Pancreas (tissue), 10 donors: Measurements from ENCODE around the gene INF2. TPM values are rescaled to one million over a fixed set of nuclear protein-coding genes. Genes with fewer than 3 reads are reported as not detected.
A peak's percentile ranks its signal among the peaks of the same experiment; 100 is the strongest.

ENCODE experiments used
- ATAC-seq, 4 donors: fragments of 200-7000 bp; cut with Tn5 transposase; one replicate each; pipeline versions ENCODE4 v1.8.0 to v1.9.1; 2020; ENCODE audit warnings: mild to moderate bottlenecking in 4 of 4, moderate library complexity in 4 of 4
- DNase-seq, 6 donors: peaks; one replicate each; pipeline ENCODE4 v3.0.0-alpha.2; 2020
- FAIRE-seq: peaks from 2 replicates; lab custom pipeline; 2012; peaks lifted over from hg19 to GRCh38; lab: Jason Lieb, UNC
- H3K27ac ChIP-seq, 4 donors: fragments of 200-600 bp; sonication (generic); 1 replicate in 3 of 4; 2 replicates in 1 of 4; pipeline versions ENCODE4 v1.5.0 to v1.8.0; 2020
- H3K27me3 ChIP-seq, 4 donors: fragments of 200-600 bp; one replicate each; pipeline ENCODE4 v1.8.0; 2021
- H3K36me3 ChIP-seq, 3 donors: fragments of 200-600 bp; sonication (generic) in 1 of 3; one replicate each; pipeline versions ENCODE4 v1.5.0 to v1.8.0; 2020 to 2021
- H3K4me1 ChIP-seq, 3 donors: fragments of 200-600 bp; one replicate each; pipeline ENCODE4 v1.8.0; 2021
- H3K4me3 ChIP-seq, 4 donors: fragments of 200-600 bp; sonication (generic) in 2 of 4; one replicate each; pipeline versions ENCODE4 v1.5.0 to v1.8.0; 2020 to 2021
- H3K9me3 ChIP-seq, 4 donors: fragments of 200-600 bp; one replicate each; pipeline ENCODE4 v1.8.0; 2021
- WGBS, 2 donors: extraction: QIAGEN DNeasy Blood & Tissue Kit; methylation state at CpG; one replicate each; pipeline ENCODE4 v1.1.7; 2013; 5-methylcytosine and 5-hydroxymethylcytosine counted together
- intact Hi-C, 3 donors: fragments of 100-400 bp; cut with DNase I; formaldehyde crosslinking; loops; one replicate each; pipeline versions ENCODE4 v1.11.1 to v1.14.2; 2022
- polyA plus RNA-seq, 2 donors: library from polyadenylated mRNA; stranded (reverse); fragments of 200-250 nt; gene quantifications; one replicate each; pipeline ENCODE4 v1.2.3, GENCODE V29; 2013
- total RNA-seq, 6 donors: library from RNA; stranded (reverse); fragmentation: NEBNext Ultra II Directional in 4 of 6; extraction: Animal tissue kit (Norgen Biotek cat#: 25700) in 4 of 6; gene quantifications; one replicate each; pipeline versions ENCODE4 v1.2.1 to v1.2.4, GENCODE V29; 2021 to 2023
- TF ChIP-seq, protein P1 (sequence below), 4 donors: fragments of 200-600 bp; sonication (generic) in 3 of 4; IDR thresholded peaks; one replicate each; pipeline versions ENCODE4 v1.5.0 to v1.8.0; 2021; ENCODE audit warnings: antibody characterized with exemption in 4 of 4
- donor health status: healthy with polysubstance abuse.
- donor health status: DM: no; HTN: no; CAD: no; lungs with moderate emphysema.
- donor health status: DM: no; HTN: no; CAD: no.
- donor health status: control.
- donor health status: control.
- donor health status: Bipolar disorder and iron deficiency.
- donor health status: DM: yes; HTN: yes; CAD: no.
- donor health status: DM: no; HTN: no; CAD: no.
- donor health status: DM: no; HTN: no; CAD: no.
- donor health status: DM: yes; HTN: yes; CAD: no.

INF2 gene
- total and polyA plus RNA-seq, 8 donors, result 20.4 to 80.8 (median 27.8) TPM

DNA sequence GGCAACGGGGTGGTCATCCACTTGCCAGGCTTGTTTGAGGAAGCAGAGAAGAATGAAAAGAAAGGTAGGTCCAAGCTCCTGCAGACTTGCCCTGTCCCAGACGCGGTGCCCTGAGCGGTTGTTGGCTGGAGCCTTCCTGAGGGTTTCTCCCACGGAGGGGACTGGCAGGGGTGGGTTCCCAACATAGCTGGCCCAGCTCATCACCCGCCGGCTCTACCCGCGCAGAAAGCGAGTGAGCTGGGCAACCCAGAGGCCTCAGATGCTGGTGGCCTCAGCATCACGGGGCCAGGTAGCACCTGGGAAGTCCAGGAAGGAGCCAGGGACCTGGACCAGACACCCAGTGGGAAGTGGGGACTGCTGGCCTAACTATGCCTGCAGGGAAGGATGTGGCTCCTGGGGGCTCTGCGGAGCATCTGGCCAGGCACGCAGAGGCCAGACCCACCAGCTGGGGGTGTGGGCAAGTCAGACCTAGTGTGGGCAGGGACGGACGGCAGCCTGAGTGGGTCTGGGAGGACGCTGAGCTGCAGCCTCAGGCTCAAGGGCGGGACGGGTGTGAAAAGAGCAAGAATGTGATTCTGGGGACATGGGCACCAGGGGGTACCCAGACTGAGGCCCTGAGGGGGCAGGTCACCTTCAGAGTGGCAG is 49.1 kb downstream of the INF2 start:
- Histone ChIP-seq H3K9me3 (no peaks in the 10 kb centered on the region), H3K36me3 (no peaks in the 10 kb centered on the region), H3K27me3 (no peaks in the 10 kb centered on the region), H3K4me3 (no peak overlapping the region), H3K4me1 (no peaks in the 10 kb centered on the region), H3K27ac (no peak overlapping the region)
- intact Hi-C loops, result no loop called here
- ATAC-seq, result no peak
- 92 to 94% methylated on average over 18 of the region's 18 CpGs for WGBS, 2 donors
- DNase-seq, result peak in 1 of 6 donors; percentile 59
- FAIRE-seq, result no peak
- TF ChIP-seq, protein P1, sequence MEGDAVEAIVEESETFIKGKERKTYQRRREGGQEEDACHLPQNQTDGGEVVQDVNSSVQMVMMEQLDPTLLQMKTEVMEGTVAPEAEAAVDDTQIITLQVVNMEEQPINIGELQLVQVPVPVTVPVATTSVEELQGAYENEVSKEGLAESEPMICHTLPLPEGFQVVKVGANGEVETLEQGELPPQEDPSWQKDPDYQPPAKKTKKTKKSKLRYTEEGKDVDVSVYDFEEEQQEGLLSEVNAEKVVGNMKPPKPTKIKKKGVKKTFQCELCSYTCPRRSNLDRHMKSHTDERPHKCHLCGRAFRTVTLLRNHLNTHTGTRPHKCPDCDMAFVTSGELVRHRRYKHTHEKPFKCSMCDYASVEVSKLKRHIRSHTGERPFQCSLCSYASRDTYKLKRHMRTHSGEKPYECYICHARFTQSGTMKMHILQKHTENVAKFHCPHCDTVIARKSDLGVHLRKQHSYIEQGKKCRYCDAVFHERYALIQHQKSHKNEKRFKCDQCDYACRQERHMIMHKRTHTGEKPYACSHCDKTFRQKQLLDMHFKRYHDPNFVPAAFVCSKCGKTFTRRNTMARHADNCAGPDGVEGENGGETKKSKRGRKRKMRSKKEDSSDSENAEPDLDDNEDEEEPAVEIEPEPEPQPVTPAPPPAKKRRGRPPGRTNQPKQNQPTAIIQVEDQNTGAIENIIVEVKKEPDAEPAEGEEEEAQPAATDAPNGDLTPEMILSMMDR (IDR thresholded peaks at IDR 0.05), result no peak

DNA sequence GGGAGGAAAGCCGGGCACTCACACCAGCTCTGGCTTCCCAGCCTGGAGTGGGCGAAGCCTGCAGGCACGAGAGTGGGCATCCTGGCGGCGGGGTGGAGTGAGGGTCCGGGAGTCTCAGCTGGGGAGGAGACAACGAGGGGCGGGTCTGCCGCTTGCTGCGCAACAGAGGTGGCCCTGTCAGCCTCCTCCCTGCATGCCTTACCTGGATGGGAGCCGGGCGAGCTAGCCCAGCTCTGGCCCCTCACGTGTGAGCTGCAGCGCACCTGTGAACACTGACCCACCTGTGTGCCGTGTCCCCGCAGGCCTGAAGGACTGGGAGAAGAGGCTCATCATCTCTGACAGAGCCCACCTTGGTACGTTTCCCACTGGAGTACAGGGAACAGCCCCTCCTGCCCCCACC is 49.6 kb downstream of the INF2 start:
- no peak overlapping the region for H3K27ac ChIP-seq
- ATAC-seq (no peak), FAIRE-seq (no peak), DNase-seq (peak in 2 of 6 donors; percentile 21 to 58)
- H3K9me3 ChIP-seq, result no peaks in the 10 kb centered on the region
- intact Hi-C loops, result no loop called here
- no peaks in the 10 kb centered on the region for H3K27me3 ChIP-seq
- 94% methylated on average over 17 of the region's 17 CpGs for WGBS, 2 donors
- H3K4me1 ChIP-seq, result no peaks in the 10 kb centered on the region
- no peaks in the 10 kb centered on the region for H3K36me3 ChIP-seq
- no peak overlapping the region for H3K4me3 ChIP-seq
- TF ChIP-seq, protein P1 (IDR thresholded peaks at IDR 0.05), result no peak

DNA sequence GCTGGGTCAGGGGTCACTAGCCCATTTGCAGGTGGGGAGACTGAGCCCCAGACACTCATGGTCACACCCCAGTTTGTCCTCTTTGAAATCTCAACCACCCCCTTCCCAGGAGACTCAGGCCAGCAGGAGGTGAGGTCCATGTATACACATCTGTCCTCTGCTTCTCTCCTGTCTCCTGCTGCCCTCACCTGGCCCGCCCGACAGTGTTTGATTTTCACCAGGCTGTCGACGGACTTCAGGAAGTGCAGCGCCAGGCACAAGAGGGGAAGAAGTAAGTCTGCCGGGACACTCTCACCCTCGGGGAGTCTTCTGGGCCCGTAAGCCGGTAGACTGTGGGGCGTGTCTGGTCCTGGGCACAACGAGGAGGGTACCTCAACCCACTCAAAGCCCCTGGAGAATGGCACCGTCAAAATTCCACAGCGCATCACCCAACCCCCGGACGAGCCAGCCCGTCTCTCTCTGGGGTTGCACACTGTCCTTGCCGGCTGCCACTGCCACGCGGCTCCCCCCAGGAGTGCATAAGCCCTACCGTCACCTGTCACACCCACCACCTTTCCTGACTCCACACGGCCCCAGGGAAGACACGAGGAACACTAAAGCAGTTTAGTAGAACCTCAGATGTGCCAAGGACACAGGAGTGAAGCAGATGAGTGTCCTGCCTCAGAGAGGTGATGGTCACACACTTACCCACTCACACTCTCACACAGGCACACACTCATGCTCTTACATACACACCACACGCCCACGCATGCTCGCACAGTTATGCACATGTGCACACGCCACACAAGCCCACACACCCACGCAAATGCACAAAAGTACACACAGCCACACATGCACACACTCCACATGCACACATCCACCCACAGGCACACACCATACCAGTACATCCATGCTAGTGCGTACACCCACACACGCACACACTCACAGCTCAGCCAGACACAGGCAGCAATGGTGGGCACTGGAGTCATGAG is 50.4 kb downstream of the INF2 start:
- intact Hi-C loops, result no loop called here

DNA sequence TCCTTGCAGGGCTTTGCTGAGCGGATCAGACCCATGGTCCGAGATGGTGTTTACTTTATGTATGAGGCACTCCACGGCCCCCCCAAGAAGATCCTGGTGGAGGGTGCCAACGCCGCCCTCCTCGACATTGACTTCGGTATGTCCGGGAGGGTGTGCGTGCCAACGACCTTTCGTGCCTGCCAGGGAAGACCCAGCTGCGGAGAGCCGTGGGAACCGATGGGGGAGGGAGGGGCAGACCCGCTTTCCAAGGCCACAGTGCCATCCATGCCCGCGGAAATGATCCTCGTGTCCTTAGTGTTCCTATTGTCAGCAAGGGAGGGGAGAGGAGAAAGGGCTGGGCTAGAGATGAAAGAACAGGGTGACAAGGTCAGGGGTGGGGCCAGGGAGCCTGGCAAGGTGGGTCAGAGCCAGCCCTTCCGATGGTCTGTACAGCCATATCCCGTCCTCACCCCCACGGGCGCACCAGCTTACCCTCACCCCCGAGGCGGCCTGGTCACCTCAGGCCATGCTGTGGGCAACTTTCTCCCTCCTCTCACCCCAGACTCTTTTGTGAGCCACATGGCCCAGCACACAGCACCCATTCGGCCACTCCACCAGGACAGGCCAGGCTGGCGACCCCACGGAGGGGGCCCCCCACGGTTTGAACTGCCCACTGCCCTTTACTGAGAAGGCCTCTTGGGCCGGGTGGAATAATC is 51.8 kb downstream of the INF2 start:
- intact Hi-C loops, result no loop called here
- Histone ChIP-seq H3K27ac (no peak overlapping the region), H3K36me3 (no peaks in the 10 kb centered on the region), H3K4me1 (no peaks in the 10 kb centered on the region), H3K27me3 (no peaks in the 10 kb centered on the region), H3K9me3 (no peaks in the 10 kb centered on the region), H3K4me3 (no peak overlapping the region)
- DNase-seq (peak in 1 of 6 donors; percentile 24), FAIRE-seq (no peak), ATAC-seq (no peak)
- WGBS, 2 donors, result 89 to 92% methylated on average over 29 of the region's 29 CpGs
- TF ChIP-seq, protein P1 (IDR thresholded peaks at IDR 0.05), result no peak

More for the DNA sequence above, 50.4 kb downstream of the INF2 start:
- H3K36me3 ChIP-seq, result no peaks in the 10 kb centered on the region
- H3K4me1 ChIP-seq, result no peaks in the 10 kb centered on the region
- no peak overlapping the region for H3K27ac ChIP-seq
- DNase-seq (peak in 1 of 6 donors; percentile 14), ATAC-seq (no peak), FAIRE-seq (no peak)
- H3K4me3 ChIP-seq, result no peak overlapping the region
- TF ChIP-seq, protein P1 (IDR thresholded peaks at IDR 0.05), result no peak
- H3K27me3 ChIP-seq, result no peaks in the 10 kb centered on the region
- 89 to 92% methylated on average over 28 to 29 of the region's 29 CpGs for WGBS, 2 donors
- H3K9me3 ChIP-seq, result no peaks in the 10 kb centered on the region
